Cardiac muscle cell (in vitro differentiated cells and primary cell): ENCODE data around the gene DNTT. TPM values are rescaled to one million over a fixed set of nuclear protein-coding genes. Genes with fewer than 3 reads are reported as not detected.

Source experiments
- DNase-seq, 2 donors: peaks; one replicate each; pipeline versions ENCODE4 v3.0.0 to v3.0.0-alpha.2; 2010 to 2017; ENCODE audit warnings: low read depth in 1 of 2, low spot score in 1 of 2
- H3K27ac ChIP-seq: fragments of 200-600 bp; sonication (generic); 2 replicates; pipeline ENCODE4 v1.5.1; 2016
- H3K27me3 ChIP-seq: fragments of 200-600 bp; sonication (generic); 2 replicates; pipeline ENCODE4 v1.6.0; 2016; ENCODE audit warnings: control low read depth
- H3K36me3 ChIP-seq: fragments of 200-600 bp; sonication (generic); 2 replicates; pipeline ENCODE4 v1.5.1; 2016; ENCODE audit warnings: control low read depth
- H3K4me1 ChIP-seq: fragments of 200-600 bp; sonication (generic); 2 replicates; pipeline ENCODE4 v1.8.1; 2017; ENCODE audit warnings: low read depth, mild to moderate bottlenecking, mixed run types
- H3K4me3 ChIP-seq: fragments of 200-600 bp; sonication (generic); 2 replicates; pipeline ENCODE4 v1.5.1; 2016; ENCODE audit warnings: mild to moderate bottlenecking
- H3K9me3 ChIP-seq: fragments of 200-600 bp; sonication (generic); 2 replicates; pipeline ENCODE4 v1.5.1; 2017; ENCODE audit warnings: low read depth, mild to moderate bottlenecking, control low read depth
- CTCF ChIP-seq: IDR thresholded peaks from 2 replicates; pipeline ENCODE4 v1.5.1; 2012; ENCODE audit warnings: low read depth, mild to moderate bottlenecking, low read length
- polyA plus RNA-seq: library from polyadenylated mRNA; unstranded; fragments of >200 nt; fragmentation: Nextera tagmentation; extraction: Ambion mirVana; gene quantifications from 2 replicates; pipeline ENCODE4 v1.2.1, GENCODE V29; 2016
- total RNA-seq: library from RNA; depleted of rRNA; stranded (reverse); fragments of >200 nt; gene quantifications from 2 replicates; pipeline ENCODE4 v1.2.3, GENCODE V29; 2016

Gene DNTT
- total and polyA plus RNA-seq, 2 experiments from 2014 or later = not detected

GRCh38 chr10:96341219-96342182 is 37.3 kb downstream of the DNTT start:
- H3K36me3 ChIP-seq = no peaks in the 10 kb centered on the region
- H3K9me3 ChIP-seq = no peaks in the 10 kb centered on the region
- H3K27ac ChIP-seq = no peak overlapping the region
- no peak for TF ChIP-seq CTCF
- H3K4me3 ChIP-seq = no peak overlapping the region
- peaks cover 10% of the 10 kb centered on the region for H3K4me1 ChIP-seq
- no peak for DNase-seq
- H3K27me3 ChIP-seq = no peaks in the 10 kb centered on the region

GRCh38 chr10:96342402-96342801 is 38.2 kb downstream of the DNTT start:
- Histone ChIP-seq H3K27ac (no peak overlapping the region), H3K9me3 (no peaks in the 10 kb centered on the region), H3K36me3 (no peaks in the 10 kb centered on the region), H3K27me3 (no peaks in the 10 kb centered on the region), H3K4me3 (no peak overlapping the region), H3K4me1 (peaks cover 10% of the 10 kb centered on the region)
- DNase-seq = no peak
- TF ChIP-seq CTCF = no peak

- no peaks in the 10 kb centered on the region for H3K9me3 ChIP-seq
- H3K27me3 ChIP-seq = no peaks in the 10 kb centered on the region
- peaks cover 9% of the 10 kb centered on the region for H3K4me1 ChIP-seq
- no peak overlapping the region for H3K27ac ChIP-seq
- H3K36me3 ChIP-seq = no peaks in the 10 kb centered on the region
- no peak for DNase-seq
- TF ChIP-seq CTCF = no peak
- no peak overlapping the region for H3K4me3 ChIP-seq
These were observed 39.9 kb downstream of the DNTT start for GRCh38 chr10:96344178-96344577.

GRCh38 chr10:96345222-96345621 is 41.0 kb downstream of the DNTT start:
- Histone ChIP-seq H3K27me3 (no peaks in the 10 kb centered on the region), H3K36me3 (no peaks in the 10 kb centered on the region), H3K27ac (no peak overlapping the region), H3K9me3 (no peaks in the 10 kb centered on the region), H3K4me1 (no peaks in the 10 kb centered on the region), H3K4me3 (no peak overlapping the region)
- no peak for TF ChIP-seq CTCF
- no peak for DNase-seq

GRCh38 chr10:96346295-96346694 is 42.1 kb downstream of the DNTT start:
- TF ChIP-seq CTCF = no peak
- H3K9me3 ChIP-seq = no peaks in the 10 kb centered on the region
- H3K36me3 ChIP-seq = no peaks in the 10 kb centered on the region
- no peaks in the 10 kb centered on the region for H3K4me1 ChIP-seq
- H3K27me3 ChIP-seq = no peaks in the 10 kb centered on the region
- DNase-seq = no peak
- no peak overlapping the region for H3K27ac ChIP-seq
- H3K4me3 ChIP-seq = no peak overlapping the region
